ENCODE measurements around the gene ITK.

The ITK gene

GRCh38 chr5:157180374-157181264, at the start of gene ITK:
TSS of gene ITK (plus strand) at chr5:157180840. CDS start at chr5:157180978, 138 bp downstream.
- DNase-seq (ENCODE audit: low spot score) = no peak
- in situ Hi-C loops (cut with MboI; ENCODE audit: low sequenced_read_pairs, unreplicated experiment) = no loop called here
- TF ChIP-seq, protein P1, sequence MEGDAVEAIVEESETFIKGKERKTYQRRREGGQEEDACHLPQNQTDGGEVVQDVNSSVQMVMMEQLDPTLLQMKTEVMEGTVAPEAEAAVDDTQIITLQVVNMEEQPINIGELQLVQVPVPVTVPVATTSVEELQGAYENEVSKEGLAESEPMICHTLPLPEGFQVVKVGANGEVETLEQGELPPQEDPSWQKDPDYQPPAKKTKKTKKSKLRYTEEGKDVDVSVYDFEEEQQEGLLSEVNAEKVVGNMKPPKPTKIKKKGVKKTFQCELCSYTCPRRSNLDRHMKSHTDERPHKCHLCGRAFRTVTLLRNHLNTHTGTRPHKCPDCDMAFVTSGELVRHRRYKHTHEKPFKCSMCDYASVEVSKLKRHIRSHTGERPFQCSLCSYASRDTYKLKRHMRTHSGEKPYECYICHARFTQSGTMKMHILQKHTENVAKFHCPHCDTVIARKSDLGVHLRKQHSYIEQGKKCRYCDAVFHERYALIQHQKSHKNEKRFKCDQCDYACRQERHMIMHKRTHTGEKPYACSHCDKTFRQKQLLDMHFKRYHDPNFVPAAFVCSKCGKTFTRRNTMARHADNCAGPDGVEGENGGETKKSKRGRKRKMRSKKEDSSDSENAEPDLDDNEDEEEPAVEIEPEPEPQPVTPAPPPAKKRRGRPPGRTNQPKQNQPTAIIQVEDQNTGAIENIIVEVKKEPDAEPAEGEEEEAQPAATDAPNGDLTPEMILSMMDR (IDR thresholded peaks at IDR 0.05; ENCODE audit: borderline replicate concordance, control extremely low read depth, extremely low read depth, insufficient read depth, missing control alignments) = no peak

- peak; percentile 49 for DNase-seq (ENCODE audit: low spot score)
- in situ Hi-C loops (cut with MboI; ENCODE audit: low sequenced_read_pairs, unreplicated experiment) = loop anchor here (10.0 to 25.0 kb wide), 2 partner anchors 296 to 1194 kb away; no protein-coding TSS in a partner anchor
- TF ChIP-seq, protein P1 (IDR thresholded peaks at IDR 0.05; ENCODE audit: borderline replicate concordance, control extremely low read depth, extremely low read depth, insufficient read depth, missing control alignments) = no peak
Observed at GRCh38 chr5:157130925-157131324, 49.7 kb upstream of the ITK start.

- no peak for DNase-seq (ENCODE audit: low spot score)
- in situ Hi-C loops (cut with MboI; ENCODE audit: low sequenced_read_pairs, unreplicated experiment) = loop anchor here (10.0 to 25.0 kb wide), 2 partner anchors 297 to 1195 kb away; no protein-coding TSS in a partner anchor
- TF ChIP-seq, protein P1 (IDR thresholded peaks at IDR 0.05; ENCODE audit: borderline replicate concordance, control extremely low read depth, extremely low read depth, insufficient read depth, missing control alignments) = no peak
Observed at GRCh38 chr5:157132281-157132612, 48.4 kb upstream of the ITK start.

DNA sequence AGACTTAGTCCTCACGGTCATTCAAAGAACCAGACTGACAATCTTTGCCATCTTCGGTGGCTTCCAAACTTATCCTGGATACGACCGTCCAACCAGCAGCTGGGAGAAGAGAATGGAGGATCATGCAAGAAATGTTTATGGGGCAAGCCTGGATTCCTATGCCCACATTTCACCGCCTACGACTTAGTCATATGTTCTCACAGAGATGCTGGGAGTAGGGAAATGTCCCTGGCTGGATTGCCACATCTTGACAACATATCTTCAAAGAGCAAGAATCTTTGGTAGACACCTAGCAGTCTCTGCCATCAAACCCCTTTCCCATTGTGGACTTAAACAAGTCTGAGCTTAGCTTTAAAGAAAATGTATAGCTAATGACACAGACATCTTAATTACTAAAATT, 42.9 kb upstream of the ITK start:
- DNase-seq (ENCODE audit: low spot score) = no peak
- TF ChIP-seq, protein P1 (IDR thresholded peaks at IDR 0.05; ENCODE audit: borderline replicate concordance, control extremely low read depth, extremely low read depth, insufficient read depth, missing control alignments) = no peak
- in situ Hi-C loops (cut with MboI; ENCODE audit: low sequenced_read_pairs, unreplicated experiment) = loop anchor here (10.0 to 25.0 kb wide), 2 partner anchors 303 to 1200 kb away; no protein-coding TSS in a partner anchor

- in situ Hi-C loops (cut with MboI; ENCODE audit: low sequenced_read_pairs, unreplicated experiment) = loop anchor here (10.0 to 25.0 kb wide), 2 partner anchors 102 to 1205 kb away; no protein-coding TSS in a partner anchor
- TF ChIP-seq, protein P1 (IDR thresholded peaks at IDR 0.05; ENCODE audit: borderline replicate concordance, control extremely low read depth, extremely low read depth, insufficient read depth, missing control alignments) = no peak
Observed at GRCh38 chr5:157142317-157143126, 38.1 kb upstream of the ITK start, which contains the start of gene MED7. TSS of gene MED7 (minus strand) at chr5:157142865. CDS start at chr5:157139431, 3,434 bp downstream.

More at GRCh38 chr5:157142317-157143126, 38.1 kb upstream of the ITK start, which contains the start of gene MED7:
- DNase-seq (ENCODE audit: low spot score) = peak; percentile 97
